GM12878 (cell line): ENCODE data around the gene KRTAP5-2. TPM values are rescaled to one million over a fixed set of nuclear protein-coding genes. Genes with fewer than 3 reads are reported as not detected.

ENCODE experiments used
- ATAC-seq: fragments of 200-7000 bp; cut with Tn5 transposase; 3 replicates; pipeline ENCODE4 v1.9.1; 2020; ENCODE audit warnings: mild to moderate bottlenecking, moderate library complexity
- BruUV-seq: library from RNA; stranded (reverse); fragments of 400-500 nt; replicated peaks from 2 replicates; lab custom pipeline; 2021; lab: Mats Ljungman, UMichigan
- CTCF ChIA-PET: fragments of 300-600 bp; sonication (Branson Sonifier 250); formaldehyde crosslinking; extraction: SDS; loops from one replicate; lab custom pipeline; 2021; ENCODE audit warnings: inconsistent platforms; lab: Yijun Ruan, JAX
- POLR2A ChIA-PET: fragments of 350-600 bp; formaldehyde crosslinking; extraction: SDS; loops from one replicate; lab custom pipeline; 2021; ENCODE audit warnings: inconsistent platforms; lab: Charles Lee
- RAD21 ChIA-PET: fragments of 300-600 bp; sonication (Branson Sonifier 250); formaldehyde crosslinking; loops from one replicate; lab custom pipeline; 2023; ENCODE audit warnings: antibody characterized with exemption; ENCODE audit not compliant: unreplicated experiment; lab: Charles Lee
- SMC1A ChIA-PET: fragments of 300-600 bp; sonication (Branson Sonifier 250); formaldehyde crosslinking; loops from one replicate; lab custom pipeline; 2023; ENCODE audit not compliant: unreplicated experiment, uncharacterized antibody; lab: Charles Lee
- DNase-seq: peaks from one replicate; pipeline ENCODE4 v3.0.0-alpha.2; 2011; ENCODE audit warnings: low read depth, low spot score
- FAIRE-seq: peaks from 3 replicates; lab custom pipeline; 2011; peaks lifted over from hg19 to GRCh38; lab: Jason Lieb, UNC
- H2AFZ ChIP-seq: 2 replicates; pipeline ENCODE4 v1.6.0; 2011; ENCODE audit warnings: low read depth, low read length, control low read depth; ENCODE audit not compliant: control insufficient read depth
- H3K27ac ChIP-seq: 2 replicates; pipeline ENCODE4 v1.5.1; 2011; ENCODE audit warnings: control low read depth; ENCODE audit not compliant: control insufficient read depth, insufficient read depth
- H3K27me3 ChIP-seq, 2 experiments: replicated peaks in 1 of 2; 2 replicates each; pipeline versions ENCODE4 v1.6.0 to v1.6.1; 2011; ENCODE audit warnings: low read length in 1 of 2; ENCODE audit not compliant: control insufficient read depth in 2 of 2, insufficient read depth in 2 of 2
- H3K36me3 ChIP-seq, 2 experiments: 2 replicates each; pipeline ENCODE4 v1.5.1; 2011; ENCODE audit warnings: low read length in 1 of 2; ENCODE audit not compliant: control insufficient read depth in 2 of 2, insufficient read depth in 2 of 2
- H3K4me1 ChIP-seq: 2 replicates; pipeline ENCODE4 v1.6.1; 2011; ENCODE audit warnings: mild to moderate bottlenecking, low read length, moderate library complexity, mixed read lengths; ENCODE audit not compliant: control insufficient read depth, insufficient read depth
- H3K4me2 ChIP-seq: 2 replicates; pipeline ENCODE4 v1.6.0; 2011; ENCODE audit warnings: control low read depth; ENCODE audit not compliant: control insufficient read depth, insufficient read depth
- H3K4me3 ChIP-seq: fragments of 200-600 bp; sonication (generic); 2 replicates; pipeline ENCODE4 v1.5.1; 2016
- H3K79me2 ChIP-seq: 2 replicates; pipeline ENCODE4 v1.6.0; 2011; ENCODE audit warnings: low read length; ENCODE audit not compliant: control insufficient read depth, insufficient read depth
- H3K9ac ChIP-seq: 2 replicates; pipeline ENCODE4 v1.8.0; 2011; ENCODE audit warnings: low read length, control low read depth, mixed read lengths; ENCODE audit not compliant: control insufficient read depth, insufficient read depth
- H3K9me3 ChIP-seq: replicated peaks from 3 replicates; pipeline ENCODE4 v1.5.1; 2011; ENCODE audit warnings: mild to moderate bottlenecking, low read length; ENCODE audit not compliant: control insufficient read depth, insufficient read depth
- H4K20me1 ChIP-seq: 2 replicates; pipeline ENCODE4 v1.6.0; 2011; ENCODE audit not compliant: control insufficient read depth, insufficient read depth
- CHD1 ChIP-seq: IDR thresholded peaks from 2 replicates; pipeline ENCODE4 v1.6.1; 2012; ENCODE audit warnings: low read depth, low read length, improper control_type of control experiment
- CREM ChIP-seq: IDR thresholded peaks from 2 replicates; pipeline ENCODE4 v1.6.1; 2014; ENCODE audit warnings: antibody characterized with exemption, low read depth
- DPF2 ChIP-seq: fragments of 450-650 bp; IDR thresholded peaks from 2 replicates; pipeline ENCODE4 v1.6.1; 2017; ENCODE audit warnings: mild to moderate bottlenecking
- EGR1 ChIP-seq, 2 experiments: IDR thresholded peaks; 1 replicate in 1 of 2; 2 replicates in 1 of 2; pipeline ENCODE4 v1.6.1; 2011 to 2012; ENCODE audit warnings: low read depth in 2 of 2, low read length in 2 of 2, borderline replicate concordance in 1 of 2, mild to moderate bottlenecking in 1 of 2, moderate library complexity in 1 of 2
- KDM1A ChIP-seq: fragments of 200-600 bp; sonication (generic); IDR thresholded peaks from 2 replicates; pipeline ENCODE4 v1.6.1; 2016; ENCODE audit warnings: borderline replicate concordance
- PAX5 ChIP-seq: IDR thresholded peaks from 2 replicates; pipeline ENCODE4 v1.6.1; 2011; ENCODE audit warnings: low read depth, low read length, borderline replicate concordance
- TCF7 ChIP-seq: IDR thresholded peaks from 2 replicates; pipeline ENCODE4 v1.6.1; 2014; ENCODE audit warnings: antibody characterized with exemption, borderline replicate concordance
- YBX1 ChIP-seq: fragments of 450-650 bp; IDR thresholded peaks from 2 replicates; pipeline ENCODE4 v1.6.1; 2016; ENCODE audit warnings: antibody characterized with exemption
- ZNF217 ChIP-seq: fragments of 450-650 bp; IDR thresholded peaks from 2 replicates; pipeline ENCODE4 v1.6.1; 2017; ENCODE audit warnings: antibody characterized with exemption, mild to moderate bottlenecking
- ZZZ3 ChIP-seq: IDR thresholded peaks from 2 replicates; pipeline ENCODE4 v1.6.1; 2011; ENCODE audit warnings: low read depth; ENCODE audit not compliant: control insufficient read depth, insufficient read length
- WGBS: methylation state at CpG from one replicate; pipeline ENCODE4 v1.1.6; 2016; ENCODE audit warnings: low lambda C conversion rate; ENCODE audit not compliant: insufficient replicate concordance, insufficient coverage; ENCODE audit errors: missing lambda C conversion rate; 5-methylcytosine and 5-hydroxymethylcytosine counted together
- in situ Hi-C: fragments of 300-500 bp; cut with MboI; formaldehyde crosslinking; loops from 9 replicates; pipeline ENCODE4 v1.14.3; 2018; ENCODE audit warnings: mixed read lengths
- intact Hi-C: fragments of 100-400 bp; cut with micrococcal nuclease; formaldehyde crosslinking; loops from one replicate; pipeline ENCODE4 v1.14.2; 2022; ENCODE audit not compliant: unreplicated experiment
- polyA plus RNA-seq, 11 experiments: library from polyadenylated mRNA; depleted of rRNA in 4 of 11; unstranded in 6 of 11; stranded (reverse) in 5 of 11; fragments of >200 nt; fragmentation: Nextera tagmentation in 4 of 11; fragmentation: Illumina TruSeq in 1 of 11; extraction: Ambion mirVana in 4 of 11; extraction: Trizol in 1 of 11; gene quantifications; 1 replicate in 1 of 11; 2 replicates in 10 of 11; pipeline versions ENCODE4 v1.2.1 to v1.2.3, GENCODE V29; 2011 to 2016; ENCODE audit warnings: inconsistent platforms in 2 of 11, missing spikeins in 2 of 11, low read depth in 1 of 11
- total RNA-seq, 4 experiments: library from RNA; depleted of rRNA in 3 of 4; stranded (reverse); fragments of >200 nt in 3 of 4; fragmentation: Illumina TruSeq in 1 of 4; extraction: Trizol in 1 of 4; gene quantifications; 2 replicates each; pipeline versions ENCODE4 v1.2.1 to v1.2.3, GENCODE V29; 2013 to 2021
- TF ChIP-seq, protein P1 (sequence below): IDR thresholded peaks from 2 replicates; pipeline ENCODE4 v1.6.1; 2012; ENCODE audit warnings: low read depth, low read length, improper control_type of control experiment
- TF ChIP-seq, protein P2 (sequence below): fragments of 450-650 bp; formaldehyde crosslinking; IDR thresholded peaks from 2 replicates; pipeline ENCODE4 v1.4.0; 2020; ENCODE audit warnings: mild to moderate bottlenecking, moderate library complexity
- TF ChIP-seq, protein P3 (sequence below): IDR thresholded peaks from 2 replicates; pipeline ENCODE4 v1.6.1; 2011; ENCODE audit warnings: borderline replicate concordance, low read depth, mild to moderate bottlenecking, moderate library complexity, mixed read lengths, low read length; ENCODE audit not compliant: insufficient read depth; ENCODE audit errors: extremely low read length
- TF ChIP-seq, protein P4 (sequence below): fragments of 450-650 bp; IDR thresholded peaks from 2 replicates; pipeline ENCODE4 v1.6.1; 2017; ENCODE audit warnings: low read depth, mild to moderate bottlenecking, moderate library complexity

The KRTAP5-2 gene
- total and polyA plus RNA-seq, 10 of the 15 experiments (the other 5 are each of a cell fraction or from before 2014, with no cell fraction given) = not detected

DNA sequence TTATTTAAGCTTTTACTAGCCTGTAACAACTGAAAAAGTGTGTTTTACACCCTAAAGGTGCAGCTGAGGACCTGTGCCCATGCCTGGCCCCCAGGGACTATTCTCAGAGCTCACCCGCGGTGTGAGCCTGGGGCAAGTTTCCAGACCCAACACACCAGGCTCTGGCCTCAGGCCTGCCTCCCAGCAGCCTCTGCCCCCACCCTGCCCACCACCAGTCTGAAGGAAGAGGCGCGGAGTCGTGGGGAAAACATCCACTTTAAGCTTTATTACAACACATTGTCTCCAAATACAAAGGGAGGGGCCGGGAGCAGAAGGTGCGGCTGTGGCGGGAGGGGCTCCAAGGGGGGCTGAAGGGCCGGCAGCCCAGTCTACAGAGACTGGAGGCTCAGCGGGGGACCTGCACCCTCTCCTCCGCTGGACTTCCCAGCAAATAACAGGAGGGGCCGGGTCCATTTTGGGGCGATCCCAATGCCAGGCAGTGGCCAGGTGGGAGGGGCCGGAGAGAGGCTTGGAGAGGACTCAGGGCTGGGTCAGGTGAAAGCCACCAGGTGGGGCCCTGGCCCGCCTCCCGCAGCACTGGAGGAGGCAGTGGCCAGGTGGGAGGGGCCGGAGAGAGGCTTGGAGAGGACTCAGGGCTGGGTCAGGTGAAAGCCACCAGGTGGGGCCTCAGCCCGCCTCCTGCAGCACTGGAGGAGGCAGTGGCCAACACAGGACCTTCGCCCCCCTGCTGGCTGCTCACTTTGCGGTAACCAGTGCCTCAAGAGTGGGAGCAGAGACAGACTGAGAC lies 44.1 kb downstream of the KRTAP5-2 start:
- Histone ChIP-seq H2AFZ (no peak overlapping the region), H4K20me1 (no peaks in the 10 kb centered on the region), H3K36me3 (no peaks in the 10 kb centered on the region), H3K4me1 (no peaks in the 10 kb centered on the region), H3K9me3 (no peaks in the 10 kb centered on the region), H3K4me3 (no peak overlapping the region), H3K27ac (no peak overlapping the region), H3K4me2 (no peak overlapping the region), H3K27me3 (no peaks in the 10 kb centered on the region), H3K79me2 (no peaks in the 10 kb centered on the region), H3K9ac (no peak overlapping the region)
- ChIA-PET POLR2A (interaction anchor here (0.6 kb wide), 1 partner anchor 89 kb away, joined by 4 read pairs; no protein-coding TSS in a partner anchor), SMC1A (no interaction called here), RAD21 (interaction anchor here (1.6 kb wide), 1 partner anchor 21 kb away, joined by 4 read pairs; no protein-coding TSS in a partner anchor), CTCF (interaction anchor here (2.0 kb wide), 1 partner anchor 21 kb away, joined by 8 read pairs; no protein-coding TSS in a partner anchor)
- in situ Hi-C loops (no loop called here), intact Hi-C loops (no loop called here)
- BruUV-seq = no TSS peak
- DNase-seq (no peak), FAIRE-seq (no peak), ATAC-seq (no peak)
- 21% methylated on average over 19 of the region's 20 CpGs for WGBS
- TF ChIP-seq, protein P1, sequence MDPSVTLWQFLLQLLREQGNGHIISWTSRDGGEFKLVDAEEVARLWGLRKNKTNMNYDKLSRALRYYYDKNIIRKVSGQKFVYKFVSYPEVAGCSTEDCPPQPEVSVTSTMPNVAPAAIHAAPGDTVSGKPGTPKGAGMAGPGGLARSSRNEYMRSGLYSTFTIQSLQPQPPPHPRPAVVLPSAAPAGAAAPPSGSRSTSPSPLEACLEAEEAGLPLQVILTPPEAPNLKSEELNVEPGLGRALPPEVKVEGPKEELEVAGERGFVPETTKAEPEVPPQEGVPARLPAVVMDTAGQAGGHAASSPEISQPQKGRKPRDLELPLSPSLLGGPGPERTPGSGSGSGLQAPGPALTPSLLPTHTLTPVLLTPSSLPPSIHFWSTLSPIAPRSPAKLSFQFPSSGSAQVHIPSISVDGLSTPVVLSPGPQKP = no peak
- no peak for TF ChIP-seq EGR1 (IDR thresholded peaks at IDR 0.05; ENCODE audit: borderline replicate concordance in 1 of 2, low read depth in 2 of 2, low read length in 2 of 2)
- TF ChIP-seq, protein P2, sequence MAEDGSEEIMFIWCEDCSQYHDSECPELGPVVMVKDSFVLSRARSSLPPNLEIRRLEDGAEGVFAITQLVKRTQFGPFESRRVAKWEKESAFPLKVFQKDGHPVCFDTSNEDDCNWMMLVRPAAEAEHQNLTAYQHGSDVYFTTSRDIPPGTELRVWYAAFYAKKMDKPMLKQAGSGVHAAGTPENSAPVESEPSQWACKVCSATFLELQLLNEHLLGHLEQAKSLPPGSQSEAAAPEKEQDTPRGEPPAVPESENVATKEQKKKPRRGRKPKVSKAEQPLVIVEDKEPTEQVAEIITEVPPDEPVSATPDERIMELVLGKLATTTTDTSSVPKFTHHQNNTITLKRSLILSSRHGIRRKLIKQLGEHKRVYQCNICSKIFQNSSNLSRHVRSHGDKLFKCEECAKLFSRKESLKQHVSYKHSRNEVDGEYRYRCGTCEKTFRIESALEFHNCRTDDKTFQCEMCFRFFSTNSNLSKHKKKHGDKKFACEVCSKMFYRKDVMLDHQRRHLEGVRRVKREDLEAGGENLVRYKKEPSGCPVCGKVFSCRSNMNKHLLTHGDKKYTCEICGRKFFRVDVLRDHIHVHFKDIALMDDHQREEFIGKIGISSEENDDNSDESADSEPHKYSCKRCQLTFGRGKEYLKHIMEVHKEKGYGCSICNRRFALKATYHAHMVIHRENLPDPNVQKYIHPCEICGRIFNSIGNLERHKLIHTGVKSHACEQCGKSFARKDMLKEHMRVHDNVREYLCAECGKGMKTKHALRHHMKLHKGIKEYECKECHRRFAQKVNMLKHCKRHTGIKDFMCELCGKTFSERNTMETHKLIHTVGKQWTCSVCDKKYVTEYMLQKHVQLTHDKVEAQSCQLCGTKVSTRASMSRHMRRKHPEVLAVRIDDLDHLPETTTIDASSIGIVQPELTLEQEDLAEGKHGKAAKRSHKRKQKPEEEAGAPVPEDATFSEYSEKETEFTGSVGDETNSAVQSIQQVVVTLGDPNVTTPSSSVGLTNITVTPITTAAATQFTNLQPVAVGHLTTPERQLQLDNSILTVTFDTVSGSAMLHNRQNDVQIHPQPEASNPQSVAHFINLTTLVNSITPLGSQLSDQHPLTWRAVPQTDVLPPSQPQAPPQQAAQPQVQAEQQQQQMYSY (CRISPR knock-in tag) = no peak
- TF ChIP-seq ZZZ3 = no peak
- TF ChIP-seq TCF7 = no peak
- TF ChIP-seq ZNF217 = no peak
- no peak for TF ChIP-seq PAX5
- no peak for TF ChIP-seq KDM1A
- no peak for TF ChIP-seq DPF2
- TF ChIP-seq CHD1 = no peak
- TF ChIP-seq CREM = no peak
- no peak for TF ChIP-seq YBX1
- TF ChIP-seq, protein P3, sequence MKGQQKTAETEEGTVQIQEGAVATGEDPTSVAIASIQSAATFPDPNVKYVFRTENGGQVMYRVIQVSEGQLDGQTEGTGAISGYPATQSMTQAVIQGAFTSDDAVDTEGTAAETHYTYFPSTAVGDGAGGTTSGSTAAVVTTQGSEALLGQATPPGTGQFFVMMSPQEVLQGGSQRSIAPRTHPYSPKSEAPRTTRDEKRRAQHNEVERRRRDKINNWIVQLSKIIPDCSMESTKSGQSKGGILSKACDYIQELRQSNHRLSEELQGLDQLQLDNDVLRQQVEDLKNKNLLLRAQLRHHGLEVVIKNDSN = no peak
- TF ChIP-seq, protein P4, sequence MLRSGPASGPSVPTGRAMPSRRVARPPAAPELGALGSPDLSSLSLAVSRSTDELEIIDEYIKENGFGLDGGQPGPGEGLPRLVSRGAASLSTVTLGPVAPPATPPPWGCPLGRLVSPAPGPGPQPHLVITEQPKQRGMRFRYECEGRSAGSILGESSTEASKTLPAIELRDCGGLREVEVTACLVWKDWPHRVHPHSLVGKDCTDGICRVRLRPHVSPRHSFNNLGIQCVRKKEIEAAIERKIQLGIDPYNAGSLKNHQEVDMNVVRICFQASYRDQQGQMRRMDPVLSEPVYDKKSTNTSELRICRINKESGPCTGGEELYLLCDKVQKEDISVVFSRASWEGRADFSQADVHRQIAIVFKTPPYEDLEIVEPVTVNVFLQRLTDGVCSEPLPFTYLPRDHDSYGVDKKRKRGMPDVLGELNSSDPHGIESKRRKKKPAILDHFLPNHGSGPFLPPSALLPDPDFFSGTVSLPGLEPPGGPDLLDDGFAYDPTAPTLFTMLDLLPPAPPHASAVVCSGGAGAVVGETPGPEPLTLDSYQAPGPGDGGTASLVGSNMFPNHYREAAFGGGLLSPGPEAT = no peak
